RPMI7951 (cell line): ENCODE results near the gene CCDC33. TPM values are rescaled to one million over a fixed set of nuclear protein-coding genes. Genes with fewer than 3 reads are reported as not detected.
"Not testable (repeated sequence)": the region's sequence is repeated elsewhere in the genome, so short reads cannot be mapped to it uniquely, and the experiment has no call there.

Experiments
- DNase-seq: peaks from one replicate; pipeline ENCODE4 v3.0.0-alpha.2; 2012; ENCODE audit warnings: low read depth
- total RNA-seq: library from RNA; depleted of rRNA; stranded (reverse); fragments of >200 nt; shearing (Covaris generic); gene quantifications from 2 replicates; pipeline ENCODE4 v1.2.3, GENCODE V29; 2014

CCDC33 gene
- total RNA-seq, 1 experiment from 2014 or later, result 1.1 TPM

GRCh38 chr15:74359376-74359775 is 123.2 kb downstream of the CCDC33 start:
- DNase-seq, result not testable (repeated sequence)

- DNase-seq, result not testable (repeated sequence)
Measured at GRCh38 chr15:74360855-74361254, 124.7 kb downstream of the CCDC33 start.

GRCh38 chr15:74362482-74362881 is 126.4 kb downstream of the CCDC33 start:
- DNase-seq, result no peak

- no peak for DNase-seq
Measured at GRCh38 chr15:74364936-74365597, 128.9 kb downstream of the CCDC33 start.

GRCh38 chr15:74365598-74366445 is 129.7 kb downstream of the CCDC33 start:
- DNase-seq, result no peak

- no peak for DNase-seq
Measured at GRCh38 chr15:74367296-74367854, 131.2 kb downstream of the CCDC33 start, which contains the start of gene CYP11A1. Gene CYP11A1 (minus strand): TSS chr15:74367646. CDS start chr15:74367585, 61 bp downstream.

- no peak for DNase-seq
Measured at GRCh38 chr15:74368121-74368520, 132.0 kb downstream of the CCDC33 start.

GRCh38 chr15:74369084-74369745 is 133.1 kb downstream of the CCDC33 start:
- DNase-seq, result peak; percentile 37

- DNase-seq, result no peak
Measured at GRCh38 chr15:74369756-74370155, 133.6 kb downstream of the CCDC33 start.

- DNase-seq, result no peak
Measured at GRCh38 chr15:74370471-74370870, 134.3 kb downstream of the CCDC33 start.

- no peak for DNase-seq
Measured at GRCh38 chr15:74373056-74373650, 137.0 kb downstream of the CCDC33 start.

- DNase-seq, result peak; percentile 85
Measured at GRCh38 chr15:74373731-74374647, 137.9 kb downstream of the CCDC33 start.

- no peak for DNase-seq
Measured at GRCh38 chr15:74374648-74375302, 138.6 kb downstream of the CCDC33 start.

GRCh38 chr15:74375303-74375693 is 139.2 kb downstream of the CCDC33 start:
- DNase-seq, result peak; percentile 79

GRCh38 chr15:74376226-74376625 is 140.1 kb downstream of the CCDC33 start:
- DNase-seq, result no peak

GRCh38 chr15:74376825-74377581 is 140.9 kb downstream of the CCDC33 start:
- no peak for DNase-seq

- no peak for DNase-seq
Measured at GRCh38 chr15:74377831-74378766, 142.0 kb downstream of the CCDC33 start.

GRCh38 chr15:74378848-74379247 is 142.7 kb downstream of the CCDC33 start:
- DNase-seq, result peak; percentile 82
